Measurements from ENCODE around the gene STRN4. TPM values are rescaled to one million over a fixed set of nuclear protein-coding genes. Genes with fewer than 3 reads are reported as not detected.

The STRN4 gene
- total RNA-seq, 1 experiment from 2014 or later, result 107 TPM

DNA sequence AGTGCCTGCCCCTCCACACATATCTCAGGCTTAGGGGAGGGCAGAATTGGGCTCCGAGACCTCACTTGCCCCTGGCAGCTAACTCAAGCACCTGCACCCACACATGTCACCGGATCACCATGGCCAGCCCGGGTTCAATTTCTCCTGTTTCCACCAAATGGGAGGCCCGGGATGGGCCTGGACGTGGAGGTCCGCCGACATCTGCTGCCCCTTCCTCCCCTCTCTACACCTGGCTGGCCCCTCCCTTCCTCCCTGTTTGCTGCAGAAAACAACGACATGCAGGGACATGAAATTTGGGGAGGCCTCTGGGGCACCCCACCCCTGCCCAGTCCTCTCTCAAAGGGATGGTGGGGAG lies 30.7 kb downstream of the STRN4 start:
- no peak for ATAC-seq
- peaks cover 2 to 13% of the 10 kb centered on the region in 2 experiments; a peak in 2 of 4 replicates for H3K36me3 ChIP-seq (ENCODE audit: control insufficient read depth in 1 of 2, insufficient read depth in 2 of 2, low read length in 2 of 2)
- H3K27ac ChIP-seq (ENCODE audit: low read depth, low read length), result peak overlapping the region; percentile 90
- CTCF ChIA-PET, result interaction anchor here (1.9 kb wide), 1 partner anchor 13 kb away, joined by 5 read pairs; no protein-coding TSS in a partner anchor
- H3K27me3 ChIP-seq (ENCODE audit: insufficient read depth, low read length), result no peaks in the 10 kb centered on the region
- no peak for DNase-seq (ENCODE audit: low read depth, low spot score)
- H3K4me1 ChIP-seq (ENCODE audit: control insufficient read depth in 1 of 2, insufficient read depth in 2 of 2, low read length in 2 of 2), result peaks cover 10 to 36% of the 10 kb centered on the region in 2 experiments; a peak in 3 of 4 replicates
- RAD21 ChIA-PET (ENCODE audit: low non-redundant PET in 1 of 2, low total read pairs in 2 of 2, uncharacterized antibody in 2 of 2, unreplicated experiment in 2 of 2), result interaction anchor here in 1 of 2 experiments (0.7 kb wide), 1 partner anchor 50 kb away, joined by 3 read pairs; no protein-coding TSS in a partner anchor
- TSS peak; percentile 46 for BruUV-seq (replicated peaks)
- no peaks in the 10 kb centered on the region for H4K20me1 ChIP-seq (ENCODE audit: insufficient read depth)
- H3K9me2 ChIP-seq (ENCODE audit: insufficient read depth), result no peaks in the 10 kb centered on the region
- POLR2A ChIA-PET, result interaction anchor here (0.6 kb wide), 1 partner anchor 125 kb away, joined by 3 read pairs; no protein-coding TSS in a partner anchor
- H3K9ac ChIP-seq (ENCODE audit: low read length), result peak overlapping the region; percentile 84
- TF ChIP-seq ELF1 (IDR thresholded peaks at IDR 0.05; ENCODE audit: borderline replicate concordance, low read depth) (no peak), RAD21 (IDR thresholded peaks at IDR 0.05; ENCODE audit: low read depth) (no peak), EZH2phosphoT487 (IDR thresholded peaks at IDR 0.05; ENCODE audit: borderline replicate concordance) (no peak), SIN3A (IDR thresholded peaks at IDR 0.05; ENCODE audit: low read depth) (no peak), EZH2 (IDR thresholded peaks at IDR 0.05) (no peak), POLR2A (IDR thresholded peaks at IDR 0.05; ENCODE audit: borderline replicate concordance, extremely low read depth, insufficient read depth, insufficient read length) (no peak), SRF (IDR thresholded peaks at IDR 0.05; ENCODE audit: low read depth) (no peak), ZFX (IDR thresholded peaks at IDR 0.05) (no peak), POLR2AphosphoS5 (IDR thresholded peaks at IDR 0.05; ENCODE audit: low read depth, low read length) (no peak), CEBPB (IDR thresholded peaks at IDR 0.05; ENCODE audit: low read depth) (no peak)
- TF ChIP-seq, protein P1, sequence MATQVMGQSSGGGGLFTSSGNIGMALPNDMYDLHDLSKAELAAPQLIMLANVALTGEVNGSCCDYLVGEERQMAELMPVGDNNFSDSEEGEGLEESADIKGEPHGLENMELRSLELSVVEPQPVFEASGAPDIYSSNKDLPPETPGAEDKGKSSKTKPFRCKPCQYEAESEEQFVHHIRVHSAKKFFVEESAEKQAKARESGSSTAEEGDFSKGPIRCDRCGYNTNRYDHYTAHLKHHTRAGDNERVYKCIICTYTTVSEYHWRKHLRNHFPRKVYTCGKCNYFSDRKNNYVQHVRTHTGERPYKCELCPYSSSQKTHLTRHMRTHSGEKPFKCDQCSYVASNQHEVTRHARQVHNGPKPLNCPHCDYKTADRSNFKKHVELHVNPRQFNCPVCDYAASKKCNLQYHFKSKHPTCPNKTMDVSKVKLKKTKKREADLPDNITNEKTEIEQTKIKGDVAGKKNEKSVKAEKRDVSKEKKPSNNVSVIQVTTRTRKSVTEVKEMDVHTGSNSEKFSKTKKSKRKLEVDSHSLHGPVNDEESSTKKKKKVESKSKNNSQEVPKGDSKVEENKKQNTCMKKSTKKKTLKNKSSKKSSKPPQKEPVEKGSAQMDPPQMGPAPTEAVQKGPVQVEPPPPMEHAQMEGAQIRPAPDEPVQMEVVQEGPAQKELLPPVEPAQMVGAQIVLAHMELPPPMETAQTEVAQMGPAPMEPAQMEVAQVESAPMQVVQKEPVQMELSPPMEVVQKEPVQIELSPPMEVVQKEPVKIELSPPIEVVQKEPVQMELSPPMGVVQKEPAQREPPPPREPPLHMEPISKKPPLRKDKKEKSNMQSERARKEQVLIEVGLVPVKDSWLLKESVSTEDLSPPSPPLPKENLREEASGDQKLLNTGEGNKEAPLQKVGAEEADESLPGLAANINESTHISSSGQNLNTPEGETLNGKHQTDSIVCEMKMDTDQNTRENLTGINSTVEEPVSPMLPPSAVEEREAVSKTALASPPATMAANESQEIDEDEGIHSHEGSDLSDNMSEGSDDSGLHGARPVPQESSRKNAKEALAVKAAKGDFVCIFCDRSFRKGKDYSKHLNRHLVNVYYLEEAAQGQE (IDR thresholded peaks at IDR 0.05; ENCODE audit: low read depth), result no peak
- TF ChIP-seq, protein P2, sequence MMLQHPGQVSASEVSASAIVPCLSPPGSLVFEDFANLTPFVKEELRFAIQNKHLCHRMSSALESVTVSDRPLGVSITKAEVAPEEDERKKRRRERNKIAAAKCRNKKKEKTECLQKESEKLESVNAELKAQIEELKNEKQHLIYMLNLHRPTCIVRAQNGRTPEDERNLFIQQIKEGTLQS (IDR thresholded peaks at IDR 0.05), result no peak
- TF ChIP-seq, protein P3, sequence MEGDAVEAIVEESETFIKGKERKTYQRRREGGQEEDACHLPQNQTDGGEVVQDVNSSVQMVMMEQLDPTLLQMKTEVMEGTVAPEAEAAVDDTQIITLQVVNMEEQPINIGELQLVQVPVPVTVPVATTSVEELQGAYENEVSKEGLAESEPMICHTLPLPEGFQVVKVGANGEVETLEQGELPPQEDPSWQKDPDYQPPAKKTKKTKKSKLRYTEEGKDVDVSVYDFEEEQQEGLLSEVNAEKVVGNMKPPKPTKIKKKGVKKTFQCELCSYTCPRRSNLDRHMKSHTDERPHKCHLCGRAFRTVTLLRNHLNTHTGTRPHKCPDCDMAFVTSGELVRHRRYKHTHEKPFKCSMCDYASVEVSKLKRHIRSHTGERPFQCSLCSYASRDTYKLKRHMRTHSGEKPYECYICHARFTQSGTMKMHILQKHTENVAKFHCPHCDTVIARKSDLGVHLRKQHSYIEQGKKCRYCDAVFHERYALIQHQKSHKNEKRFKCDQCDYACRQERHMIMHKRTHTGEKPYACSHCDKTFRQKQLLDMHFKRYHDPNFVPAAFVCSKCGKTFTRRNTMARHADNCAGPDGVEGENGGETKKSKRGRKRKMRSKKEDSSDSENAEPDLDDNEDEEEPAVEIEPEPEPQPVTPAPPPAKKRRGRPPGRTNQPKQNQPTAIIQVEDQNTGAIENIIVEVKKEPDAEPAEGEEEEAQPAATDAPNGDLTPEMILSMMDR (IDR thresholded peaks at IDR 0.05 in 2 of 3, conservative IDR thresholded peaks at IDR 0.05 in 1 of 3; ENCODE audit: borderline replicate concordance in 1 of 3, insufficient read depth in 1 of 3, low read depth in 2 of 3, low read length in 2 of 3), result no peak
- no peaks in the 10 kb centered on the region for H3K9me3 ChIP-seq (ENCODE audit: control insufficient read depth in 1 of 2, insufficient read depth in 1 of 2, low read depth in 1 of 2, low read length in 2 of 2)
- H3K79me2 ChIP-seq (ENCODE audit: insufficient read depth, low read length), result peaks cover 31% of the 10 kb centered on the region
- H3K4me3 ChIP-seq (replicated peaks in 1 of 2; ENCODE audit: low read depth in 1 of 2, low read length in 2 of 2), result peak overlapping the region; percentile 82 to 90
- peak overlapping the region; percentile 92 for H3K4me2 ChIP-seq (ENCODE audit: low read length)
- intact Hi-C loops (cut with micrococcal nuclease), result no loop called here
- H2AFZ ChIP-seq (ENCODE audit: low read depth, low read length, poor library complexity, severe bottlenecking), result no peak overlapping the region
